Left colon (tissue), 2 donors: ENCODE measurements around the gene RBMS1. TPM values are rescaled to one million over a fixed set of nuclear protein-coding genes. Genes with fewer than 3 reads are reported as not detected.
"Not testable (repeated sequence)": the region's sequence is repeated elsewhere in the genome, so short reads cannot be mapped to it uniquely, and the experiment has no call there.

Experiments
- ATAC-seq: fragments of 200-7000 bp; cut with Tn5 transposase; one replicate; pipeline ENCODE4 v1.9.1; 2020; ENCODE audit warnings: mild to moderate bottlenecking, moderate library complexity
- DNase-seq, 2 donors: peaks; one replicate each; pipeline ENCODE4 v3.0.0-alpha.2; 2020
- intact Hi-C, 2 donors: fragments of 100-400 bp; cut with DNase I in 1 of 2; cut with micrococcal nuclease in 1 of 2; formaldehyde crosslinking; loops; one replicate each; pipeline versions ENCODE4 v1.11.2 to v1.14.0; 2022; cut with DNase I, micrococcal nuclease
- total RNA-seq, 2 donors: library from RNA; stranded (reverse); fragmentation: NEBNext Ultra II Directional; extraction: Animal tissue kit (Norgen Biotek cat#: 25700); gene quantifications; one replicate each; pipeline ENCODE4 v1.2.1, GENCODE V29; 2021
- donor health status: DM: no; HTN: no; CAD: no.
- donor health status: DM: yes; HTN: yes; CAD: no.

RBMS1 gene
- total RNA-seq, 2 donors from 2014 or later, result 7.5 to 18.6 TPM

GRCh38 chr2:160376576-160376975, 117.0 kb downstream of the RBMS1 start:
- DNase-seq, result no peak
- ATAC-seq, result no peak
- intact Hi-C loops, result no loop called here

GRCh38 chr2:160375802-160376469, 117.7 kb downstream of the RBMS1 start:
- ATAC-seq (no peak), DNase-seq (no peak)
- intact Hi-C loops, result no loop called here

- intact Hi-C loops, result no loop called here
- ATAC-seq (no peak), DNase-seq (no peak)
Observed at GRCh38 chr2:160375037-160375436, 118.6 kb downstream of the RBMS1 start.

- no peak for DNase-seq
- no peak for ATAC-seq
- intact Hi-C loops, result no loop called here
Observed at GRCh38 chr2:160373666-160374065, 119.9 kb downstream of the RBMS1 start.

GRCh38 chr2:160373263-160373662, 120.3 kb downstream of the RBMS1 start:
- DNase-seq (no peak), ATAC-seq (no peak)
- intact Hi-C loops, result no loop called here

- ATAC-seq, result no peak
- intact Hi-C loops, result no loop called here
- no peak for DNase-seq
Observed at GRCh38 chr2:160372585-160372984, 121.0 kb downstream of the RBMS1 start.

DNA sequence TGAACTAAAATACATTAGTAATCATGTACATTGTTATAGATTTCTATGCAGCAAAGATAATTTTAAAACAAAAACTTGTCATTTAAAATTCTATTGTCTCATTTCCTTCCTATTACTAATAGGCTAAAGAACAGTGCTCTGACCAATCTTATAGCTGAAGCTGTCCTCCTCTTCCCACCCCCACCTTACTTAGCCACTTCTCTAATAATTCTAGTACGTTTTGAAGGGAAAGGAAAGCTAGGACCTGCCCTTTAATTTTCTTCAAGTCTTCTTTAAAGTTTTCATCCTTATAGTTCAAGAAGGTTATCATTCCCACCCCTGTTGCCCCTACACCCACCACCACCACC, 121.6 kb downstream of the RBMS1 start:
- no peak for DNase-seq
- no peak for ATAC-seq
- intact Hi-C loops, result no loop called here

- DNase-seq (no peak), ATAC-seq (no peak)
- intact Hi-C loops, result no loop called here
Observed at GRCh38 chr2:160371251-160372009, 122.2 kb downstream of the RBMS1 start.

DNA sequence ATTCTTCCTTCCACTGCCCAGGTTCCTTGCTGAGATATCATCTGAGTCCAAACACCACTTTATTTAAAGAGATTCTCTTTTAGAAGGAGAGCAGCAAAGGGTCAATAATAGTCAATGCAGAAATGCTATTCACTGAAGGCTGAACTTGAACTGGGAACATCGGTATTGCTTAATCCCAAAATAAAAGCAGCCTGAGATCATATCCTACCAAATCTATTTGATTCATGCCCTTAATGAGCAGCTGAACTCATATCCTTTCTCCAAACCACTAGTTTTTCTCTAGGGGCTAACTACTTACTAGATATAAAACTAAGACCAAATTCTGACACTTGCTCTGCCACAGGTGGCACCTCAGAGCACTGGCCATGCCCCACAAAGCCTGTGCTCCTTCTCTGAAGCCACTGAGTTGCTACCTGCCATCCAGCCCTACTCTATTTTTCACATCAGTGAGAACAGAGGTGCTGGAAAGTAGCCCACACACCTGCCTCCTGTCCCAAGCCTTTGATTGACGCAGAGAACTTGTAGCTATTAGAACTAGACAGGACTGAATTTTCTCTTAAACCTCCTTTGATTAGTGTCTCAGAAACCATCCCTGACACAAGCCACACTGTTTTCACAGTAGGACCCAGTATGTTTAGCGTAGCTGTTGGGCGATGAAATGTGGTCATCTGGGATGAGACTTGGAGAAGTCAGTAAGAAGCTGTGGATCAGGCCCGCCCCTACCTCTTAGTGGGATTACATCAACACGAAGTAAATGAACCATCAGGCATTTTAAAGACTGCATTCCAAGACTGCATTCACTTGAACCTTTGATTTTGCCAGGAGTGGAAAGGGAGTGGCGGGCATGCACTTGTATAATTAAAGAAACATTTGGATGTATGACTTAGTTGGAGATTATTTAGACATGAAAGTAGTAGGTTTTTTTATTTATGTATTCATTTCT, 124.3 kb downstream of the RBMS1 start:
- intact Hi-C loops, result no loop called here
- DNase-seq (no peak), ATAC-seq (no peak)

GRCh38 chr2:160367887-160368286, 125.7 kb downstream of the RBMS1 start:
- intact Hi-C loops, result no loop called here
- ATAC-seq (no peak), DNase-seq (no peak)

- ATAC-seq, DNase-seq, intact Hi-C loops: not testable (repeated sequence)
Observed at GRCh38 chr2:160367139-160367538, 126.5 kb downstream of the RBMS1 start.

- intact Hi-C loops, result no loop called here
- ATAC-seq (no peak), DNase-seq (no peak)
Observed at GRCh38 chr2:160366474-160366873, 127.1 kb downstream of the RBMS1 start.

GRCh38 chr2:160365716-160366367, 127.8 kb downstream of the RBMS1 start:
- DNase-seq (peak; percentile 59 to 66), ATAC-seq (peak; percentile 96)
- intact Hi-C loops, result no loop called here

DNA sequence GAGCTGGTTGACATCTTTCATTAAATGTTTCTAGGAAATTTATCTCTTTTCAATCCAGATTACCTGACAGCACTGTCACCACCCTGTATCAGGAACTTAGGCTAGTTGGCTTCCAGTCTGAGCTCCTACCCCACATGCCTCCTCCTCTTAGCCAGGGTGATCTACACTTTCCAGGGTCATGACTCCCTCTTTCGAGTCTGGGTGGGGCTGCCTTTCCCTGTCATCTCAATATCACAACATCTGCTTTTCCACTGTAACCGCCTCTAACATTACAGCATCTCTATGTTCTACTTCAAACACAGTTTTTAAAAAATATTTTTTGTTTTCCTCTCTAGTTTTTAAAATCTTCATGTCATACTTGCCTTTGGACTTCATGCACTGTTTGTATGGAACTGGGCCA, 129.2 kb downstream of the RBMS1 start:
- ATAC-seq (no peak), DNase-seq (no peak)
- intact Hi-C loops, result no loop called here

GRCh38 chr2:160363961-160364360, 129.6 kb downstream of the RBMS1 start:
- no peak for ATAC-seq
- no peak for DNase-seq
- intact Hi-C loops, result no loop called here

GRCh38 chr2:160363055-160363454, 130.6 kb downstream of the RBMS1 start:
- no peak for DNase-seq
- no peak for ATAC-seq
- intact Hi-C loops, result no loop called here

- no peak for DNase-seq
- no peak for ATAC-seq
- intact Hi-C loops, result no loop called here
Observed at GRCh38 chr2:160362541-160362940, 131.1 kb downstream of the RBMS1 start.

DNA sequence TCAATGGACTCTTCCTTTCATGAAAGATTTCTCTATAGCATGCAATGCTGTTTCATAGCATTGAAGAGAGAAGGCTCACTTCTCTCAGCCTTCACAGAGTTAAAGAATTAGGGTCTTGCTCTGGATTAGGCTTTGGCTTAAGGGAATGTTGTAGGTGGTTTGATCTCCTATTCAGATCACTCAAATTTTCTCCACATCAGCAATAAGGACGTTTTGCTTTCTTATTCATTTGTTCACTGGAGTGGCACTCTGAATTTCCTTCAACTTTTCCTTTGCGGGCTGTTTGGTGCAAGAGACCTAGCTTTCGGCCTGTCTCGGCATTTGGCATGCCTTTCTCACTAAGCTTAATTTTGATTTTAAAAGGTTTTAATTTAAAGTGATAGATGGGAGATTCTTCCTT, 131.6 kb downstream of the RBMS1 start:
- intact Hi-C loops, result no loop called here
- no peak for DNase-seq
- ATAC-seq, result no peak

DNA sequence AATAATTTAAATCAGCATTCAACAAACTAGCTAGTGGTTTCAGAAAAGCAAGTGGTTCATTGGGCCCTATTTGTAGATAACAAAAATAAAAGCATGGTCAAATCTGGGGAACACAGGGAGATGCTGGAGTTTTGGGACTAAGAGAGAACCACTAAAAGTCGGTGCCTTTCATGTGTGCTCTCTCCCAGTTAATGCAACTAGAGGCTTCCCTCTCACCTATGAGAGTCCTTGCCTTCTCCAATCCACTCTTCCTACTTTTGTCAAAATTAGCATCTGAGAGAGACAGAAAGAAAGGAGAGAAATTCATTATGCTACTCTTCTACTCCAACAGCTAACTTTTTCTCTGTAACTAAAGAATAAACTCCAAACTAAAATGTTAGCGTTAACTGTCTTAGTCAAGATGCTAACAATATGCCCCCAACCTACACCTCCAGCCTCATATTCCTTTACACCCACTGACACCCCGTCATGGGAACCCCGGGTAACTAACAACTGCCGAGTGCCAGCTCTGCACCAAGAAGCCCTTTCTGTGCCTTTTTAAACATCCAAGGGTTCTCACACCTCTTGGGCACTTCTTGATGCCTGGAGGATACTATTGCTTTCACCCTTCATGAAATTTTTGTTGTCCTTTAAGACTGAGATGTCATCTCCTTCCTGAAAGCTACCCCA, 133.4 kb downstream of the RBMS1 start:
- no peak for DNase-seq
- intact Hi-C loops, result no loop called here
- no peak for ATAC-seq
